Measurements from ENCODE around the gene MMGT1.
"Not testable (repeated sequence)": the region's sequence is repeated elsewhere in the genome, so short reads cannot be mapped to it uniquely, and the experiment has no call there.

MMGT1 gene

GRCh38 chrX:135920516-135920915, 53.3 kb downstream of the MMGT1 start:
- DNase-seq, result not testable (repeated sequence)

GRCh38 chrX:135914404-135914803, 59.4 kb downstream of the MMGT1 start:
- DNase-seq, result no peak

Data from NCI-H69 (cell line).